SK-N-SH (cell line): ENCODE measurements around the gene LYZ.

Experiments used
- CTCF ChIP-seq: fragments of 200-600 bp; sonication (generic); IDR thresholded peaks from 2 replicates; pipeline ENCODE4 v1.6.1; 2017; ENCODE audit warnings: antibody characterized with exemption, mild to moderate bottlenecking, moderate library complexity
- ELF1 ChIP-seq: IDR thresholded peaks from 2 replicates; pipeline ENCODE4 v1.4.0; 2012
- GABPA ChIP-seq: IDR thresholded peaks from 2 replicates; pipeline ENCODE4 v1.4.0; 2012; ENCODE audit warnings: low read depth, mild to moderate bottlenecking
- REST ChIP-seq: IDR thresholded peaks from 2 replicates; pipeline ENCODE4 v1.6.1; 2012; ENCODE audit warnings: mild to moderate bottlenecking, low read depth, low read length, moderate library complexity
- SIN3A ChIP-seq: IDR thresholded peaks from 2 replicates; pipeline ENCODE4 v1.6.1; 2012; ENCODE audit warnings: low read depth, mild to moderate bottlenecking, low read length, moderate library complexity, borderline replicate concordance

- TF ChIP-seq CTCF (no peak), SIN3A (no peak), REST (no peak), GABPA (no peak), ELF1 (no peak)
Measured at GRCh38 chr12:69343885-69344612, 4.1 kb upstream of the LYZ start.
